Measurements from ENCODE around the gene TBX20.

Gene TBX20

GRCh38 chr7:35257251-35258124, 3.6 kb upstream of the TBX20 start:
- Histone ChIP-seq H3K27me3 (ENCODE audit: low read depth, low read length) (peaks cover 6% of the 10 kb centered on the region), H3K4me2 (ENCODE audit: low read length) (no peak overlapping the region), H3K4me1 (ENCODE audit: low read length) (no peaks in the 10 kb centered on the region), H2AFZ (ENCODE audit: low read depth, low read length) (no peak overlapping the region), H4K20me1 (ENCODE audit: insufficient read depth, low read length) (no peaks in the 10 kb centered on the region), H3K79me2 (ENCODE audit: low read length) (no peaks in the 10 kb centered on the region), H3K9ac (ENCODE audit: low read length) (no peak overlapping the region), H3K9me3 (ENCODE audit: insufficient read depth, low read length) (no peaks in the 10 kb centered on the region), H3K36me3 (replicated peaks; ENCODE audit: low read depth, low read length) (no peaks in the 10 kb centered on the region), H3K27ac (ENCODE audit: low read length) (no peak overlapping the region), H3K4me3 (ENCODE audit: low read length) (no peak overlapping the region)
- TF ChIP-seq EZH2phosphoT487 (IDR thresholded peaks at IDR 0.05; ENCODE audit: low read depth) = no peak
- TF ChIP-seq CTCF (IDR thresholded peaks at IDR 0.05; ENCODE audit: low read depth, low read length) = no peak

GRCh38 chr7:35256256-35257175, 2.6 kb upstream of the TBX20 start:
- no peak overlapping the region for H3K27ac ChIP-seq (ENCODE audit: low read length)
- H4K20me1 ChIP-seq (ENCODE audit: insufficient read depth, low read length) = no peaks in the 10 kb centered on the region
- no peak overlapping the region for H3K4me3 ChIP-seq (ENCODE audit: low read length)
- TF ChIP-seq CTCF (IDR thresholded peaks at IDR 0.05; ENCODE audit: low read depth, low read length) (no peak), EZH2phosphoT487 (IDR thresholded peaks at IDR 0.05; ENCODE audit: low read depth) (no peak)
- H3K9ac ChIP-seq (ENCODE audit: low read length) = no peak overlapping the region
- H3K36me3 ChIP-seq (replicated peaks; ENCODE audit: low read depth, low read length) = no peaks in the 10 kb centered on the region
- no peaks in the 10 kb centered on the region for H3K79me2 ChIP-seq (ENCODE audit: low read length)
- H2AFZ ChIP-seq (ENCODE audit: low read depth, low read length) = no peak overlapping the region
- H3K27me3 ChIP-seq (ENCODE audit: low read depth, low read length) = peaks cover 16% of the 10 kb centered on the region
- H3K9me3 ChIP-seq (ENCODE audit: insufficient read depth, low read length) = no peaks in the 10 kb centered on the region
- H3K4me2 ChIP-seq (ENCODE audit: low read length) = no peak overlapping the region
- H3K4me1 ChIP-seq (ENCODE audit: low read length) = no peaks in the 10 kb centered on the region

- H3K9ac ChIP-seq (ENCODE audit: low read length) = no peak overlapping the region
- no peak overlapping the region for H3K27ac ChIP-seq (ENCODE audit: low read length)
- H4K20me1 ChIP-seq (ENCODE audit: insufficient read depth, low read length) = no peaks in the 10 kb centered on the region
- no peaks in the 10 kb centered on the region for H3K36me3 ChIP-seq (replicated peaks; ENCODE audit: low read depth, low read length)
- no peak overlapping the region for H3K4me2 ChIP-seq (ENCODE audit: low read length)
- H2AFZ ChIP-seq (ENCODE audit: low read depth, low read length) = no peak overlapping the region
- H3K4me3 ChIP-seq (ENCODE audit: low read length) = no peak overlapping the region
- peaks cover 24% of the 10 kb centered on the region for H3K27me3 ChIP-seq (ENCODE audit: low read depth, low read length)
- no peaks in the 10 kb centered on the region for H3K4me1 ChIP-seq (ENCODE audit: low read length)
- no peaks in the 10 kb centered on the region for H3K79me2 ChIP-seq (ENCODE audit: low read length)
- no peaks in the 10 kb centered on the region for H3K9me3 ChIP-seq (ENCODE audit: insufficient read depth, low read length)
- no peak for TF ChIP-seq CTCF (IDR thresholded peaks at IDR 0.05; ENCODE audit: low read depth, low read length)
- no peak for TF ChIP-seq EZH2phosphoT487 (IDR thresholded peaks at IDR 0.05; ENCODE audit: low read depth)
Measured at GRCh38 chr7:35255443-35256255, 1.7 kb upstream of the TBX20 start.

Data from OCI-LY3 (cell line).